COLO668 (cell line): Measurements from ENCODE around the gene HDAC6.
"Not testable (repeated sequence)": the region's sequence is repeated elsewhere in the genome, so short reads cannot be mapped to it uniquely, and the experiment has no call there.

Experiments
- DNase-seq: peaks from one replicate; lab custom pipeline; 2025; ENCODE audit not compliant: unreplicated experiment; lab: John Stamatoyannopoulos, UW

Gene HDAC6

GRCh38 chrX:48789366-48790220, 12.3 kb upstream of the HDAC6 start:
- no peak for DNase-seq

GRCh38 chrX:48790477-48790876, 11.4 kb upstream of the HDAC6 start:
- no peak for DNase-seq

- no peak for DNase-seq
Measured at GRCh38 chrX:48791063-48791820, 10.6 kb upstream of the HDAC6 start.

- DNase-seq = no peak
Measured at GRCh38 chrX:48792219-48792618, 9.6 kb upstream of the HDAC6 start.

GRCh38 chrX:48793935-48794334, 7.9 kb upstream of the HDAC6 start:
- DNase-seq = no peak

- DNase-seq = no peak
Measured at GRCh38 chrX:48794340-48794910, 7.4 kb upstream of the HDAC6 start.

- no peak for DNase-seq
Measured at GRCh38 chrX:48794911-48795515, 6.9 kb upstream of the HDAC6 start.

GRCh38 chrX:48798318-48798717, 3.5 kb upstream of the HDAC6 start:
- DNase-seq = no peak

- DNase-seq = no peak
Measured at GRCh38 chrX:48800574-48801279, 1.1 kb upstream of the HDAC6 start.

GRCh38 chrX:48802089-48802904, 430 bp downstream of the HDAC6 start:
- peak; percentile 85 for DNase-seq

GRCh38 chrX:48802905-48803200, 986 bp downstream of the HDAC6 start:
- DNase-seq = no peak

GRCh38 chrX:48806081-48806480, 4.2 kb downstream of the HDAC6 start:
- no peak for DNase-seq

GRCh38 chrX:48813644-48814043, 11.8 kb downstream of the HDAC6 start:
- DNase-seq = no peak

GRCh38 chrX:48814722-48815121, 12.9 kb downstream of the HDAC6 start:
- no peak for DNase-seq

- DNase-seq = no peak
Measured at GRCh38 chrX:48815266-48815665, 13.4 kb downstream of the HDAC6 start.

- no peak for DNase-seq
Measured at GRCh38 chrX:48816014-48816810, 14.3 kb downstream of the HDAC6 start.

- DNase-seq = no peak
Measured at GRCh38 chrX:48818098-48818497, 16.2 kb downstream of the HDAC6 start.

- no peak for DNase-seq
Measured at GRCh38 chrX:48818866-48819265, 17.0 kb downstream of the HDAC6 start.

- DNase-seq = not testable (repeated sequence)
Measured at GRCh38 chrX:48819394-48819793, 17.5 kb downstream of the HDAC6 start.
